Left colon (tissue), 2 donors: ENCODE data around the gene HNRNPAB. TPM values are rescaled to one million over a fixed set of nuclear protein-coding genes. Genes with fewer than 3 reads are reported as not detected.
"Not testable (repeated sequence)": the region's sequence is repeated elsewhere in the genome, so short reads cannot be mapped to it uniquely, and the experiment has no call there.

Source experiments
- ATAC-seq: fragments of 200-7000 bp; cut with Tn5 transposase; one replicate; pipeline ENCODE4 v1.9.1; 2020; ENCODE audit warnings: mild to moderate bottlenecking, moderate library complexity
- DNase-seq, 2 donors: peaks; one replicate each; pipeline ENCODE4 v3.0.0-alpha.2; 2020
- intact Hi-C, 2 donors: fragments of 100-400 bp; cut with DNase I in 1 of 2; cut with micrococcal nuclease in 1 of 2; formaldehyde crosslinking; loops; one replicate each; pipeline versions ENCODE4 v1.11.2 to v1.14.0; 2022; cut with DNase I, micrococcal nuclease
- total RNA-seq, 2 donors: library from RNA; stranded (reverse); fragmentation: NEBNext Ultra II Directional; extraction: Animal tissue kit (Norgen Biotek cat#: 25700); gene quantifications; one replicate each; pipeline ENCODE4 v1.2.1, GENCODE V29; 2021
- donor health status: DM: no; HTN: no; CAD: no.
- donor health status: DM: yes; HTN: yes; CAD: no.

Gene HNRNPAB
- total RNA-seq, 2 donors from 2014 or later, result 274 to 281 TPM

GRCh38 chr5:178237431-178238312 is 33.3 kb downstream of the HNRNPAB start:
- peak; percentile 75 for ATAC-seq
- intact Hi-C loops, result no loop called here
- DNase-seq, result peak; percentile 71 to 84

DNA sequence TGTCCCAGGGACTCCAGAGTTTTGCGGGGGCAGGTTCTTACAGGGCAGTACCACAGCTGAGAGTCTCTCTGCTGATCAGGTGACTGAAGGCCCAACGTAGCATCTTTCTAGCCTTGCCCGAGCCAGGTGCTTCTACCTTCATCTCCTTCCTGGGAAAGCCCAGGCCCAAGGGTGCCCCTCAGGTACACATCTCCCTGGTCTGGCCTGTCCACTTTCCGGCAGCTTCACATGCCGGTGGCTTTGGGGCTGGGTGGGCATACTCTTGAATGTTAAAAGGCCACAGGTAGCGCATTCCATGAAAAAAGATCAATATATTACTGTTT is 33.9 kb downstream of the HNRNPAB start:
- intact Hi-C loops, result no loop called here
- ATAC-seq (no peak), DNase-seq (no peak)

DNA sequence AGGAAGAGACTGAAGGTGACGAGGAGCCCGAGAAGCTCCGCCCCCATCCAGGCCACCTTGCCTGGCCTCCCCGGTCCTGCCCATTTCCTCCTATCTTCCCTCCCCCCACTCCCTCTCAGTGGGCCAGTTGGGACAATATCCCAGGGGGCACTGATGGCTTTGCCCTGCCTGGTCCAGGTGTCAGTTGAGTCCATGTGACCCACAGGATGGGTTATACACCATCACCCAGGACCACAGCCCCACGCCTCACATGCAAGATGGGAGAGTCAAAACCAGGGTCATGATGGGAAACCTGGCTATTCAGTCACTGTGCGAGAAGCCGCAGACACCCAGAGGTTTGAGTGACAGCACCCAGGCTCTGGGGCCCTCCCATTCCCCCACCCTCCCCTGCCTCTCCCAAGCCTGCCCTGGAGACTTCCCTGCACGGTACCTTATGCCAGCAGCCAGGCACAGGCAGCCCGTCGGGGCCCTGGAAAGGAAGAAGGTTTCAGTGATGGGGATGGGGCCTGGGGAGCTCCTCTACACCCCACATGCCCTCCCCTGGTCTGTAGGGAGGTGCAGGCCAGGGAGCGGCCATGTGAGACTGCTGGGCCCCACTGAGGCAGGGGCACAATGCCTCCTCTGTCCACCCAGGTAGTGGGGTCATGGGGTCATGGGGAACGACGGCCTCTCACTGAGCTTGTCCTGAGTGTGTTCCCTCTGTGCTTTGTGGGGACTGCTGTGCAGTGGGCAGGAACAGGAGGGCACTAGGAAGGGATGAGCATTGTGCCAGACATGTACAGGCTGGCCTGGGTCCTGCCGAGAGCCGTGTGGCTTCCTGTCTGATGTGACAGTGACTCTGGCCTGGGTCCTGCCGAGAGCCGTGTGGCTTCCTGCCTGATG is 34.6 kb downstream of the HNRNPAB start:
- no peak for DNase-seq
- no peak for ATAC-seq
- intact Hi-C loops, result no loop called here

GRCh38 chr5:178239626-178240301 is 35.4 kb downstream of the HNRNPAB start:
- DNase-seq, ATAC-seq: not testable (repeated sequence)

GRCh38 chr5:178240341-178240741 is 36.0 kb downstream of the HNRNPAB start:
- DNase-seq, result no peak
- intact Hi-C loops, result no loop called here
- ATAC-seq, result no peak

More at GRCh38 chr5:178239626-178240301, 35.4 kb downstream of the HNRNPAB start:
- intact Hi-C loops, result not testable (repeated sequence)

DNA sequence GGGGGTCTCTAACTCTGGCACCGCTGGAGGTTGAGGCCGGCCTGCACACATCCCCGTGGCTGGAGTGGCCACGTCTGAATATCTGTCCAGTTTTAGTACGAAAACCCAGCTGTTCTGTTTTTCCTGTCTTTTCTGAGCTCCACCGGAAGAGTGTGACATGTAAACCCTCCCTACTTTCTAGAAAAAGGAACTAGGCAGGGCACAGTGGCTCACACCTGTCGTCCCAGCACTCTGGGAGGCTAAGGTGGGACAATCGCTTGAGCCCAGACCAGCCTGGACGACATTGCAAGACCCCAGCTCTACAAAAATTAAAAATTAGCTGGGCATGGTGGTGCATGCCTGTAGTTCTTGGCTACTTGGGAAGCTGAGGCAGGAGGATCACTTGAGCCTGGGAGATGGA is 36.4 kb downstream of the HNRNPAB start:
- intact Hi-C loops, result no loop called here
- no peak for ATAC-seq
- DNase-seq, result no peak

- DNase-seq (no peak), ATAC-seq (no peak)
- intact Hi-C loops, result no loop called here
These were observed 36.9 kb downstream of the HNRNPAB start for GRCh38 chr5:178241231-178241663.

DNA sequence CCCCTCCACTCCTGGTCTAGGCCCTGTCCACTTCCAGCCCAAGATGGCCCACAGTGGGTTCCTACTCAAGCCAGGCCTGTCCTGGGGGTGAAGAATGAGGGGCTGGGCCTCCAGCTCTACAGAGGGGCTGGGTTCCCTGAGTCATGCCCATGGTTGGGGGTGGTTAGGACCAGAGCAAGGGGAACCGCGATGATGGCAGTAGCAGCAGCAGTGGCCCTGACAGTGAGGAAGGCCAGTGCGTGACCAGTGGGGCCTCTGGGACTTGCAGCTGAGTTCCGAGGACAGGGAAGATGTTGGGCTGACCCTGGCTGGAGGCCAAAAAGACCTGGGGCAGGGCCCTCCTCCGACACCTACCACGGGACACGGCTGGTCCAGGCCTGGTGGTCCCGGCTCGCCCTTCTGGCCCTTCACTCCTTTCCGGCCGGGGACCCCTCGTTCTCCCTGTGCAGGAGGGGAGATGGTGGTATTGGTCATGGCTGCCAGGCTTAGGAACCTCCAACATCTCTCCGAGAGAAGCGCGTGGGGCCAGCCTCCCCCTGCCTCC is 37.4 kb downstream of the HNRNPAB start:
- intact Hi-C loops, result no loop called here
- DNase-seq (no peak), ATAC-seq (no peak)

GRCh38 chr5:178242416-178242815 is 38.1 kb downstream of the HNRNPAB start:
- intact Hi-C loops, result no loop called here
- DNase-seq, result no peak
- ATAC-seq, result no peak

DNA sequence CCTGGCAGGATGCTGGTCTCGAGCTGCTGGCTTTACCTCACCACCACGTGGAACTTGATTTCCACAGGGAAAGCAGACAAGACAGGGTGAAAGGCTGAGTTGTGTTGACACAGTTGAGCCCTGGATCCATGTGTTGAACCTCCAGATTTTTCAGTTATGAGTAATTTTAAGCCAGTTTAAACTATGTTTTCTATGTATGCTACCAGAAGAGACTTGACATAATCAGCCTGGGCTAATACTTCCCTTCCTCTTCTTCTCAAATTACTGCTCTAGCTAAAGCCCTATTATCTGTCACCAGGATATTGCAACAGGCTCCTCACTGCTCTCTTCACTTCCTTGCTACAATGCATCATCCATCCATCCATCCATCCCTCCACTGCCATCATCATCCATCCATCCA is 40.2 kb downstream of the HNRNPAB start:
- intact Hi-C loops, result no loop called here
- no peak for ATAC-seq

DNA sequence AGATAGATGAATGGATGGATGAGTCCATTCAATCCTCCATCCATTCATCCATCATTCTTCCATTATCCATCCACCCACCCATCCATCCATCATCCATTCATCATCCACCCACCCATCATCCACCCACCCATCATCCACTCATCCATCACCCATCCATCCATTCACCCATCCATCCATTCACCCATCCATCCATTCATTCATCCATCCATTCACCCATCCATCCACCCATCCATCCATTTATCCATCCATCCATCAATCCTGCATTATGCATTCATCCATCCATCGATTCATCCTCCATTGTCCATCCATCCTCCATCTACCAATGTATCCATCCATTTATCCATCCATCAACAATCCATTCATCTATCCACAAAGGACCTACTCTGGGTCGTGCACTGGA is 41.1 kb downstream of the HNRNPAB start:
- DNase-seq, result no peak
- ATAC-seq, result no peak

More for the DNA sequence above, 40.2 kb downstream of the HNRNPAB start:
- DNase-seq, result no peak

DNA sequence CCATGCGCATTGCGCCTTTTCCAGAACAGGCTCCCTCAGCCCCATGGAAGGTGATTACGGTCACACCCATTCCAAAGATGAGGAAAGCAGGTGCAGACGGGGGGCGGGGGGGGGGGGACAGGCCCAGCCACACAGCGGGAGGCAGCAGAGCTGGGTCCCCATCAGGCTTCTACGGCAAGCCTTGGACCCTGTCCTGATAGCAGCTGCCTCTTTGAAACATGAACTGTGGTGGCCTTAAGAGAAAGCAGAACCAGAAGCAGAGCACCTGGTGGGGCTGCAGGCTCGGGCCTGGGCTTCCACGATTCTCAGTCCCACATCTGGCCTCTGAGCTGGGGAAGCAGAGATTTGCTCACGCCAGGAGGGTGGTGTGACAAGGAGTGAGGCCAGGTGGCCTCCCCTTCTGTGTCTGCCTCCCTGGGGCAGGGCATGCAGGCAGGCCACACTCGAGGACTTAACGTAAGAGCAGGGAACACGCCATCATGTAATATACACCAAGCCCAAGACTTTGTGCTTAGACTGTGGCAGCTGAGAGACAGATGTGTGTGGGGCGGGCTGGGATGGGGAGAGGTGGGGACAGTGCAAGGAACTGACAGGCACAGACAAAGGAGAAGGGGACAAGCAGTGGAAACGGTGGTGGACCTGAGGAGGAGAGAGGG is 42.4 kb downstream of the HNRNPAB start:
- DNase-seq (no peak), ATAC-seq (no peak)
- intact Hi-C loops, result no loop called here

More for the DNA sequence above, 41.1 kb downstream of the HNRNPAB start:
- intact Hi-C loops, result no loop called here

DNA sequence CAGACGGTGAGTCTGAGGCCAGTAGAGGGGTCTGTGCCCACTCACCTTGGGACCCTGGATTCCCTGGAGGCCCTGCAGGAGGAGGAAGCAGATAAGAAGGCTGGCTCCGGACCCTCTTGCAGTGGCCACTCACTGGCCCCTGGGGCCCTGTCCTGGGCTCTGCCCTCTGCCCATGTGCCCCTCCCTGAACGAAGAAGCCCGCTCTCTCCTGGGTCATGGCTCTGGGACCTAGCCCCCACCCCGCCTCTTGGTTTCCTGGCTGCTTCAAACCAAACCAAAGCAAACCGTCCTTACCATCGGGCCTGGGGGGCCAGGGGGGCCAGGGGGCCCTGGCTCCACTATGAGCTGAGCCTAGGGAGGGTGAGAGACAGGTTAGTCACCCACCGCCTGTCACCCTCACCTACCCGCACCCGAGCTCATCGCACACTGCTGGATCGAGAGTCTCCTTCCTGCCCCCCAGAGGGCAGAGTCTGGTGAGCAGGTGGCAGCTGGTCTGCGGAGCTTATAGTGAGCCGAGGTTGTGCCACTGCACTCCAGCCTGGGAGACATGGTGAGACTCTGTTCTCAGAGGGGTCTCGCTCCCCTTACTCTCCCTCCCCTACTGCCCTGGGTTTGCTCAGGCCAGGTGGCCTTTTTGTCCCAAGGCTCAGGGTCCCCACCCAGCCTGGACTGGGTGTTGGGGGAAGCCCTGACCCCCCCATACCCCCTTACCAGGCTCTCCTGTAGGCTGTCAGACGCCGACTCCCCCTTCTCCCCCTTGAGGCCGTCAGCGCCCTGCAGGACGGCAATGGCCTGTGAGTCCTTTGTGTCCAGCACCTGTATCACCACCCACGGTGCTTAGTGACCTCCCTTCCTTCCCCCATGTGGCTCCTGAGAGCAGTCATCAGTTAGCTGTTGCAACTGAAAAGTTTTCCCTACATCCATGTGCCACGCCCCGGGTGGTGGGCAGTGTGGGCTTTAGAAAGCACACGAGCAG is 43.4 kb downstream of the HNRNPAB start:
- DNase-seq (no peak), ATAC-seq (no peak)
- intact Hi-C loops, result no loop called here

DNA sequence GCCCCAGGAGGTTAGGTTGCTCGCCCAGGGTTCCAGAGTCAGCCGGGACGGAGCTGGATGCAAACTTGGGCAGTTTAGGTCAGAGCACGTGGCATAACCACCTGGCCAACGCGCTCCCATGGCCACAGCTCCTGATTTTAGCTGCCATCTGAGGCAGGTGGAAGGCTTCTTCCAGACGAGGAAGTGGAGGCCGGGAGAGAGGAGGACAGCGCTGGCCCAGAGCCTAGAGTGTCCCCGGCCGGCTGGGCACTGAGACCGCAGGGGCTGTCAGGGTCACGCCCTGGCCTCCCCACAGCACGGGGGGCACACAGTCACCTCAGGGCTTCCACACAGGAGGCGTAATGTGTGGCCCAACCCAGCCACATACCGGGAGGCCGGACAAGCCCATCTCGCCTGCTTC is 44.4 kb downstream of the HNRNPAB start:
- intact Hi-C loops, result no loop called here
- no peak for DNase-seq
- no peak for ATAC-seq

DNA sequence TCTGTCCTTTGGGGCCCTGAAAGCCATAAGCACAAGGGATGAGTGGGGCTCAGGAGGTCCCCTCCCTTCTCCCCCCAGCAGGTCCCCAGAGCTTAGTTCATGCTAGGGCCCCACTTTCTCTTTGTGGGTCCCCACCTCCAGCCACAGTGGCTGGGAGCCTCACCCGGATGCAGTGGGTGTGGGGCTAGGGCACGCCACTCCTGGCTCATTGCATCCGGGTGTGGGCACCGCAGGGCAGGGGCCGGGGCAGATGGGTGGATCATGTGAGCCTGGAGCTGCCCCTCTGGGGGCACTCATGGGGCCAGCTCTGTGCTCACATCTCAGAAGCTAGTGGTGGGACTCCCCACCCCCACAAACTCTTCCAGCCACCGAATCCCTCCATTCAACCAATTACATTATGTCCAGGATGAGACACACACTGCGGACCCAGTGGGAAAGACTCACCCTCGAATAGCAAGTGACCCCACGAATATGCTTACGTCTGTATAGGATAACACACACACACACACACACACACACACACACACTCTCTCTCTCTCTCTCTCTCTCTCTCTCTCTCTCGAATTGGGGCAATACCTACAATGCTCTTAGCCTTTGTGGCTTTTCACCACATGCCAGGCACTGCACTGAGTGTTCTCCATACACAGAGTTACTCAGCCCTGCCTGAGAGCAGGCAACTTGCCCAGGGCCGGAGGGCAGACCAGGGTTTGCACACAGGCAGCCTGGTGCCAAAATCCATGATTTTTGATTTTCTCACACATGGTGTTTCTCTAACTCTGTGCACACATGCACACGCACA is 45.1 kb downstream of the HNRNPAB start:
- ATAC-seq (peak; percentile 21), DNase-seq (no peak)
- intact Hi-C loops, result no loop called here

DNA sequence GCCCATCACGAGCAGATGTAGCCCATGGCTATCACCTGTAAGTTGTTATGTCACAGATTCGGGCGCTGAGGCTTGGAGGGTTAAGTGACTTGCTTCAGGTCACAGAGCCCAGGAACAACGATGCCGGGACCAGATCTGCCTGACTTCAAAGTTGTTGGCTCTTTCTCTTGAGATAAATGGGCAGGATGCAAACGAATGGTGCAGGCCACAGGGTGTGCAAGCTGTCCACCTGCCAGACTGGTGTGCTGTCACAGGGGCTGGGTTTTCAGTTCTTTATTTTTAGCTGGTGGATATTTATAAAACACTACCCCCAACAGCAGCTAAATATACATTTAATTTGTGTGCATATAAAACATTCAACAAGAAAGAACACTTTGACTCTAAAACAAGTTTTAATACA is 45.9 kb downstream of the HNRNPAB start:
- DNase-seq (no peak), ATAC-seq (no peak)
- intact Hi-C loops, result no loop called here

DNA sequence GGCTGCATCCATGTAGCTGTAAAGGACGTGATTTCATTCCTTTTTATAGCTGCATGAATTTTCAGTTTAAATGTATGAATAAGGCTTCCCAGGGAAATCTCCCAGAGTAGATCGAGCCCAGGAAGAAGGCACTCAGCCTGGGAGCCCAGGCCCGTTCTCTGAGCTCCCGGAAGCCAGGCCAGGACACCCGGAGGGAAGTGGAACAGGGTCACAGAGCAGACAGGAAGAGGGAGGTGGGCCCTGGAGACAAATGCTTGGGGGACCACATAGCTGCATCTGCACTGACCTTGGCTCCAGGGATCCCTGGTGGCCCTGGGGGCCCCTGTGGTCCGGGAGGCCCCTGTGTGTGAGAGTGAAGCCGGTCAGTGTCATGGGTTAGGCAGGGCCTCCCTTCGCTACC is 47.9 kb downstream of the HNRNPAB start:
- intact Hi-C loops, result no loop called here
- ATAC-seq (no peak), DNase-seq (no peak)
